ENCODE data around the gene GLDC.

- TF ChIP-seq CTCF (IDR thresholded peaks at IDR 0.05) = no peak
- TF ChIP-seq EZH2 (IDR thresholded peaks at IDR 0.05) = no peak
- no peak for TF ChIP-seq EZH2phosphoT487 (IDR thresholded peaks at IDR 0.05)
Measured at GRCh38 chr9:6614489-6614888, 31.0 kb downstream of the GLDC start.

Measured in neural progenitor cell (in vitro differentiated cells).